ENCODE measurements around the gene SH2D3A. TPM values are rescaled to one million over a fixed set of nuclear protein-coding genes. Genes with fewer than 3 reads are reported as not detected.

SH2D3A gene
- total RNA-seq, 1 experiment from 2014 or later, result 2.2 TPM

DNA sequence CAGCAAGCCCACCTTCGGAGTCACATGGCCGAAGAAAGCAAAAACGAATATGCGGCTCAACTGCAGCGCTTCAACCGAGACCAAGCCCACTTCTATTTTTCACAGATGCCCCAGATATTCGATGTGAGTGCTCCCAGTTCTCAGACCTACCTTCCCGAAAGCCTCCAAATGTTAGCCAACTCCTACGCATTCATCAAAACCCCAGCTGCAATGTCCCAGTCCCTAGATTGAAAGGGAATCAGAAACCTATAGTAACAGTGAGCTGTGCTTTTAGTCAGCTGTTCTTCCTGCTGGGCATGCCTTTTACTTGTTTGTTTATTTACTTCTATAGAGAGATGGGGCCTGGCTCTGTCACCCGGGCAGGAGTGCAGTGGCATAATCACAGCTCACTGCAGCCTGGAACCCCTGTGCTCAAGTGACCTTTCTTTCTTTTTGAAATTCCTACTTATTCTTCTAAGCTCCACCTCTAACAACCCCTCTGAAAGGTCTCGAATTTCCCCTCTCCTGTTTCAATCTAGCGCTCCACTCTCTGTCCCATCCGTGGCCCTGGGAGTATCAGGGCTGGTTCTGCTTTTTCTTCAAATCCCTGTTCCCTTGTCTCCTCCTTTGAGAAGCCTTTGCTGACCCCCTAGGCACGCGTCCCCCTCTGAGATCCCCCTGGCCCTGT lies 23.4 kb downstream of the SH2D3A start:
- in situ Hi-C loops (cut with HindIII; ENCODE audit: low pct_unique_long_range_greater_than_20kb, low sequenced_read_pairs), result no loop called here
- peaks cover 37% of the 10 kb centered on the region for H3K4me1 ChIP-seq (ENCODE audit: control insufficient read depth, insufficient read depth, low read length)
- POLR2A ChIA-PET, result no interaction called here
- intact Hi-C loops (cut with micrococcal nuclease; ENCODE audit: unreplicated experiment), result no loop called here
- no peaks in the 10 kb centered on the region for H3K27me3 ChIP-seq (ENCODE audit: control insufficient read depth, insufficient read depth, low read length)
- H3K9me3 ChIP-seq (ENCODE audit: control insufficient read depth, insufficient read depth, low read depth, low read length), result no peaks in the 10 kb centered on the region
- no peaks in the 10 kb centered on the region; the same call in none of the 2 replicates for H3K36me3 ChIP-seq (ENCODE audit: control insufficient read depth, insufficient read depth, low read length)
- CTCF ChIA-PET, result interaction anchor here (0.6 to 0.9 kb wide), 3 partner anchors 76 to 120 kb away, joined by 3 to 6 read pairs (median 4); no protein-coding TSS in a partner anchor
- DNase-seq (ENCODE audit: low read depth, low spot score), result no peak
- H3K4me3 ChIP-seq (ENCODE audit: low read depth in 2 of 2, low read length in 2 of 2), result peak overlapping the region; percentile 7 to 44; a peak in 3 of 4 replicates
- no TSS peak for BruUV-seq (replicated peaks)
- ATAC-seq, result no peak
- TF ChIP-seq POLR2AphosphoS5 (IDR thresholded peaks at IDR 0.05; ENCODE audit: low read depth, low read length) (no peak), SIN3A (IDR thresholded peaks at IDR 0.05; ENCODE audit: borderline replicate concordance, insufficient read depth, low read depth, low read length) (no peak), TCF7L2 (IDR thresholded peaks at IDR 0.05; ENCODE audit: low read depth, low read length) (no peak)
- TF ChIP-seq, protein P1, sequence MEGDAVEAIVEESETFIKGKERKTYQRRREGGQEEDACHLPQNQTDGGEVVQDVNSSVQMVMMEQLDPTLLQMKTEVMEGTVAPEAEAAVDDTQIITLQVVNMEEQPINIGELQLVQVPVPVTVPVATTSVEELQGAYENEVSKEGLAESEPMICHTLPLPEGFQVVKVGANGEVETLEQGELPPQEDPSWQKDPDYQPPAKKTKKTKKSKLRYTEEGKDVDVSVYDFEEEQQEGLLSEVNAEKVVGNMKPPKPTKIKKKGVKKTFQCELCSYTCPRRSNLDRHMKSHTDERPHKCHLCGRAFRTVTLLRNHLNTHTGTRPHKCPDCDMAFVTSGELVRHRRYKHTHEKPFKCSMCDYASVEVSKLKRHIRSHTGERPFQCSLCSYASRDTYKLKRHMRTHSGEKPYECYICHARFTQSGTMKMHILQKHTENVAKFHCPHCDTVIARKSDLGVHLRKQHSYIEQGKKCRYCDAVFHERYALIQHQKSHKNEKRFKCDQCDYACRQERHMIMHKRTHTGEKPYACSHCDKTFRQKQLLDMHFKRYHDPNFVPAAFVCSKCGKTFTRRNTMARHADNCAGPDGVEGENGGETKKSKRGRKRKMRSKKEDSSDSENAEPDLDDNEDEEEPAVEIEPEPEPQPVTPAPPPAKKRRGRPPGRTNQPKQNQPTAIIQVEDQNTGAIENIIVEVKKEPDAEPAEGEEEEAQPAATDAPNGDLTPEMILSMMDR (IDR thresholded peaks at IDR 0.05), result no peak
- TF ChIP-seq, protein P2, sequence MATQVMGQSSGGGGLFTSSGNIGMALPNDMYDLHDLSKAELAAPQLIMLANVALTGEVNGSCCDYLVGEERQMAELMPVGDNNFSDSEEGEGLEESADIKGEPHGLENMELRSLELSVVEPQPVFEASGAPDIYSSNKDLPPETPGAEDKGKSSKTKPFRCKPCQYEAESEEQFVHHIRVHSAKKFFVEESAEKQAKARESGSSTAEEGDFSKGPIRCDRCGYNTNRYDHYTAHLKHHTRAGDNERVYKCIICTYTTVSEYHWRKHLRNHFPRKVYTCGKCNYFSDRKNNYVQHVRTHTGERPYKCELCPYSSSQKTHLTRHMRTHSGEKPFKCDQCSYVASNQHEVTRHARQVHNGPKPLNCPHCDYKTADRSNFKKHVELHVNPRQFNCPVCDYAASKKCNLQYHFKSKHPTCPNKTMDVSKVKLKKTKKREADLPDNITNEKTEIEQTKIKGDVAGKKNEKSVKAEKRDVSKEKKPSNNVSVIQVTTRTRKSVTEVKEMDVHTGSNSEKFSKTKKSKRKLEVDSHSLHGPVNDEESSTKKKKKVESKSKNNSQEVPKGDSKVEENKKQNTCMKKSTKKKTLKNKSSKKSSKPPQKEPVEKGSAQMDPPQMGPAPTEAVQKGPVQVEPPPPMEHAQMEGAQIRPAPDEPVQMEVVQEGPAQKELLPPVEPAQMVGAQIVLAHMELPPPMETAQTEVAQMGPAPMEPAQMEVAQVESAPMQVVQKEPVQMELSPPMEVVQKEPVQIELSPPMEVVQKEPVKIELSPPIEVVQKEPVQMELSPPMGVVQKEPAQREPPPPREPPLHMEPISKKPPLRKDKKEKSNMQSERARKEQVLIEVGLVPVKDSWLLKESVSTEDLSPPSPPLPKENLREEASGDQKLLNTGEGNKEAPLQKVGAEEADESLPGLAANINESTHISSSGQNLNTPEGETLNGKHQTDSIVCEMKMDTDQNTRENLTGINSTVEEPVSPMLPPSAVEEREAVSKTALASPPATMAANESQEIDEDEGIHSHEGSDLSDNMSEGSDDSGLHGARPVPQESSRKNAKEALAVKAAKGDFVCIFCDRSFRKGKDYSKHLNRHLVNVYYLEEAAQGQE (IDR thresholded peaks at IDR 0.05; ENCODE audit: insufficient read depth in 1 of 2, low read depth in 2 of 2, low read length in 1 of 2), result no peak
- peak overlapping the region; percentile 80 for H3K27ac ChIP-seq (ENCODE audit: low read length)

DNA sequence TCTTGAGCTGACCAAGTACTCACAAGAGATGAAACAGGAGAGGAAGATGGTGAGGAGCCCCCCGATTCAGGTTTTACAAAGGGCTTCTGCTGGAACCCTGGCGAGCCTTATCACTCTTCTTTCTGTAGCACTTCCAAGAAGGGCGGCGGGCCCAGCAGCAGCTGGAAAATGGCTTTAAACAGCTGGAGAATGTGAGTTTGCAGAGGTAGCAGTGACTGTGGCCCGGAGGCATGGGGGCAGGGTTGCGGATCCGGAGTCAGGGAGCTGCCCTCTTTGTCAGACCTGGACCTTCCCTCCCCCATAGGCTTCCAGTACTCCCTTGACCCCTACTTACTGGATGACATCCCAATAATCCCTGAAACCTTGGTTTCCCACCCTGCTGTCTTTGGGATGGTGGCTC lies 24.2 kb downstream of the SH2D3A start:
- Histone ChIP-seq H3K4me1 (ENCODE audit: control insufficient read depth, insufficient read depth, low read length) (peaks cover 45% of the 10 kb centered on the region), H3K9me3 (ENCODE audit: control insufficient read depth, insufficient read depth, low read depth, low read length) (no peaks in the 10 kb centered on the region), H3K36me3 (ENCODE audit: control insufficient read depth, insufficient read depth, low read length) (no peaks in the 10 kb centered on the region; the same call in none of the 2 replicates), H3K27ac (ENCODE audit: low read length) (peak overlapping the region; percentile 84), H3K4me3 (ENCODE audit: low read depth in 2 of 2, low read length in 2 of 2) (peak overlapping the region; percentile 14 to 44), H3K27me3 (ENCODE audit: control insufficient read depth, insufficient read depth, low read length) (no peaks in the 10 kb centered on the region)
- ATAC-seq, result no peak
- TF ChIP-seq, protein P2 (IDR thresholded peaks at IDR 0.05; ENCODE audit: insufficient read depth in 1 of 2, low read depth in 2 of 2, low read length in 1 of 2), result no peak
- CTCF ChIA-PET, result interaction anchor here (0.6 to 0.9 kb wide), 2 partner anchors 116 to 120 kb away, joined by 4 to 6 read pairs; no protein-coding TSS in a partner anchor
- POLR2A ChIA-PET, result no interaction called here
- no peak for DNase-seq (ENCODE audit: low read depth, low spot score)
- intact Hi-C loops (cut with micrococcal nuclease; ENCODE audit: unreplicated experiment) (no loop called here), in situ Hi-C loops (cut with HindIII; ENCODE audit: low pct_unique_long_range_greater_than_20kb, low sequenced_read_pairs) (no loop called here)
- TSS peak; percentile 36 for BruUV-seq (replicated peaks)
